Testis (tissue), 2 donors: ENCODE results near the gene EPHA5.

ENCODE experiments used
- POLR2A ChIP-seq: fragments of 450-650 bp; IDR thresholded peaks from one replicate; pipeline ENCODE4 v1.6.1; 2017; ENCODE audit warnings: antibody characterized with exemption, mild to moderate bottlenecking, moderate library complexity
- TF ChIP-seq, protein P1 (sequence below), 3 experiments: fragments of 450-650 bp in 2 of 3; fragments of 200-600 bp in 1 of 3; sonication (generic) in 1 of 3; IDR thresholded peaks; one replicate each; pipeline ENCODE4 v1.5.1; 2016 to 2019; ENCODE audit warnings: antibody characterized with exemption in 3 of 3, mild to moderate bottlenecking in 2 of 3, moderate library complexity in 1 of 3

DNA sequence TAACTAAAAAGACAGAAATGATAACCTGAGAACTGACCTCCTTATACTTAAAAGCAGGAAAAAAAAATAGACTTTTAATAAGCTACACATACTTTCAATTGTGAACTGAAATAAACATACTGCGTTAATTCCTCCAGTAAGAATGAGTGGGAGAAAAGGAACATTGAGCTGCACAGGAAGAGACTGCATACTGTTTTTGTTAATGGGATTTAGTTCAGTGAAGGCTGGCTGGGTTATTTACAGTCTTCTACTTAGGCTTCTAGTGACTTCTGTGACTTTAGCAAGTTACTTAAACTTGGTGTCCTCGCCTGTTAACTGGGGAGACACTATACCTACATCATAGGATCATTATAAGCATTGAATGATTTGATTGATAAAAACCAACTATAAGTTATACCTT lies 213.3 kb downstream of the EPHA5 start:
- TF ChIP-seq, protein P1, sequence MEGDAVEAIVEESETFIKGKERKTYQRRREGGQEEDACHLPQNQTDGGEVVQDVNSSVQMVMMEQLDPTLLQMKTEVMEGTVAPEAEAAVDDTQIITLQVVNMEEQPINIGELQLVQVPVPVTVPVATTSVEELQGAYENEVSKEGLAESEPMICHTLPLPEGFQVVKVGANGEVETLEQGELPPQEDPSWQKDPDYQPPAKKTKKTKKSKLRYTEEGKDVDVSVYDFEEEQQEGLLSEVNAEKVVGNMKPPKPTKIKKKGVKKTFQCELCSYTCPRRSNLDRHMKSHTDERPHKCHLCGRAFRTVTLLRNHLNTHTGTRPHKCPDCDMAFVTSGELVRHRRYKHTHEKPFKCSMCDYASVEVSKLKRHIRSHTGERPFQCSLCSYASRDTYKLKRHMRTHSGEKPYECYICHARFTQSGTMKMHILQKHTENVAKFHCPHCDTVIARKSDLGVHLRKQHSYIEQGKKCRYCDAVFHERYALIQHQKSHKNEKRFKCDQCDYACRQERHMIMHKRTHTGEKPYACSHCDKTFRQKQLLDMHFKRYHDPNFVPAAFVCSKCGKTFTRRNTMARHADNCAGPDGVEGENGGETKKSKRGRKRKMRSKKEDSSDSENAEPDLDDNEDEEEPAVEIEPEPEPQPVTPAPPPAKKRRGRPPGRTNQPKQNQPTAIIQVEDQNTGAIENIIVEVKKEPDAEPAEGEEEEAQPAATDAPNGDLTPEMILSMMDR (IDR thresholded peaks at IDR 0.05): no peak
- TF ChIP-seq POLR2A: no peak
